Keratinocyte (primary cell): Measurements from ENCODE around the gene MROH7. TPM values are rescaled to one million over a fixed set of nuclear protein-coding genes. Genes with fewer than 3 reads are reported as not detected.

Source experiments
- DNase-seq: peaks from one replicate; pipeline ENCODE4 v3.0.0-alpha.2; 2011; ENCODE audit warnings: low read depth, missing footprints, low spot score
- FAIRE-seq: peaks from 2 replicates; lab custom pipeline; 2011; peaks lifted over from hg19 to GRCh38; lab: Jason Lieb, UNC
- H2AFZ ChIP-seq: 2 replicates; pipeline ENCODE4 v1.6.0; 2012; ENCODE audit warnings: low read length, control low read depth, inconsistent platforms; ENCODE audit not compliant: control insufficient read depth
- H3K27ac ChIP-seq: 2 replicates; pipeline ENCODE4 v1.5.1; 2011; ENCODE audit warnings: low read length; ENCODE audit not compliant: control insufficient read depth, insufficient read depth
- H3K27me3 ChIP-seq: 3 replicates; pipeline ENCODE4 v1.6.0; 2011; ENCODE audit warnings: low read length; ENCODE audit not compliant: control insufficient read depth, insufficient read depth; ENCODE audit errors: extremely low read depth
- H3K36me3 ChIP-seq, 2 experiments: 2 replicates in 1 of 2; 3 replicates in 1 of 2; pipeline ENCODE4 v1.5.1; 2011; ENCODE audit warnings: low read length in 2 of 2, mild to moderate bottlenecking in 1 of 2; ENCODE audit not compliant: control insufficient read depth in 2 of 2, insufficient read depth in 2 of 2; ENCODE audit errors: extremely low read depth in 1 of 2
- H3K4me1 ChIP-seq: 3 replicates; pipeline ENCODE4 v1.5.1; 2011; ENCODE audit warnings: low read length; ENCODE audit not compliant: control insufficient read depth, insufficient read depth; ENCODE audit errors: extremely low read depth
- H3K4me2 ChIP-seq: 3 replicates; pipeline ENCODE4 v1.6.0; 2011; ENCODE audit warnings: low read depth, low read length; ENCODE audit not compliant: control insufficient read depth, insufficient read depth; ENCODE audit errors: extremely low read depth
- H3K4me3 ChIP-seq, 3 experiments: fragments of 200-600 bp in 1 of 3; sonication (generic) in 1 of 3; 2 replicates in 2 of 3; 3 replicates in 1 of 3; pipeline ENCODE4 v1.5.1; 2011 to 2016; ENCODE audit warnings: low read length in 3 of 3, mild to moderate bottlenecking in 3 of 3, control low read depth in 2 of 3, inconsistent platforms in 1 of 3, low read depth in 1 of 3, mixed read lengths in 1 of 3, mixed run types in 1 of 3, moderate library complexity in 1 of 3; ENCODE audit not compliant: control insufficient read depth in 2 of 3, insufficient read depth in 2 of 3; ENCODE audit errors: extremely low read depth in 1 of 3
- H3K79me2 ChIP-seq: 2 replicates; pipeline ENCODE4 v1.6.0; 2012; ENCODE audit warnings: low read length; ENCODE audit not compliant: control insufficient read depth, insufficient read depth
- H3K9ac ChIP-seq: 3 replicates; pipeline ENCODE4 v1.6.0; 2011; ENCODE audit warnings: low read length; ENCODE audit not compliant: control insufficient read depth, insufficient read depth; ENCODE audit errors: extremely low read depth
- H3K9me1 ChIP-seq: 3 replicates; pipeline ENCODE4 v1.6.0; 2011; ENCODE audit warnings: low read length; ENCODE audit not compliant: control insufficient read depth, insufficient read depth; ENCODE audit errors: extremely low read depth
- H3K9me3 ChIP-seq: 2 replicates; pipeline ENCODE4 v1.5.1; 2012; ENCODE audit warnings: low read depth, low read length; ENCODE audit not compliant: control insufficient read depth
- H4K20me1 ChIP-seq: 3 replicates; pipeline ENCODE4 v1.6.0; 2011; ENCODE audit warnings: low read length; ENCODE audit not compliant: control insufficient read depth, insufficient read depth; ENCODE audit errors: extremely low read depth
- EZH2 ChIP-seq: IDR thresholded peaks from one replicate; pipeline ENCODE4 v1.6.1; 2012; ENCODE audit warnings: inconsistent platforms, mild to moderate bottlenecking, low read length, moderate library complexity
- dilution Hi-C: fragments of 300-500 bp; cut with MboI; formaldehyde crosslinking; loops from one replicate; pipeline ENCODE4 v1.7.0; 2020; ENCODE audit warnings: low sequenced_read_pairs; ENCODE audit not compliant: extremely low pct_ligation_motif_present
- polyA plus RNA-seq, 5 experiments: library from polyadenylated mRNA; depleted of rRNA in 3 of 5; stranded (reverse) in 3 of 5; stranded (forward) in 1 of 5; unstranded in 1 of 5; fragments of >200 nt; gene quantifications; 1 replicate in 1 of 5; 2 replicates in 3 of 5; 3 replicates in 1 of 5; pipeline versions ENCODE4 v1.2.1 to v1.2.3, GENCODE V29; 2011 to 2012; ENCODE audit warnings: missing spikeins in 2 of 5, low read depth in 1 of 5, low replicate concordance in 1 of 5
- TF ChIP-seq, protein P1 (sequence below), 3 experiments: IDR thresholded peaks in 1 of 3; conservative IDR thresholded peaks in 1 of 3; optimal IDR thresholded peaks in 1 of 3; 2 replicates in 2 of 3; 3 replicates in 1 of 3; pipeline versions ENCODE3 to v1.5.1; 2011; ENCODE audit warnings: low read length in 3 of 3, mild to moderate bottlenecking in 3 of 3, moderate library complexity in 2 of 3, control low read depth in 1 of 3, inconsistent platforms in 1 of 3; ENCODE audit not compliant: insufficient read depth in 2 of 3; ENCODE audit errors: extremely low read depth in 1 of 3

MROH7 gene
- polyA plus RNA-seq, 1 donor (not counting 4 experiments of a cell fraction or from before 2014, with no cell fraction given) = not detected

DNA sequence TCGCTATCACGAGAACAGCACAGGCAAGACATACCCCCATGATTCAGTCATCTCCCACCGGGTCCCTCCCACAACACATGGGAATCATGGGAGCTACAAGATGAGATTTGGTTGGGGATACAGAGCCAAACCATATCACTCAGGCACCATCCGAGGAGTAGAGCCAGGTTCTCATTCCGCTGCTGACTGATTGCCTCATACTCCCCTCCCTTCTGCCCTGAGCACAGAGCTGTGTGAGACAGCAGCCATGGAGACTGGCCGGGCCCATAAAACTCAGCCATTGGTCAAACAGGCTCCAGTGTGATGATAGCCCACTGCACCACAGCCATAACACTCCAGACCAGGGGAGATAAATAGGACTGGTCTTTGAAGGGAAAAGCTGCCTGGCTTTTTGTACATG lies 96.7 kb downstream of the MROH7 start:
- no peak for TF ChIP-seq EZH2
- TF ChIP-seq, protein P1, sequence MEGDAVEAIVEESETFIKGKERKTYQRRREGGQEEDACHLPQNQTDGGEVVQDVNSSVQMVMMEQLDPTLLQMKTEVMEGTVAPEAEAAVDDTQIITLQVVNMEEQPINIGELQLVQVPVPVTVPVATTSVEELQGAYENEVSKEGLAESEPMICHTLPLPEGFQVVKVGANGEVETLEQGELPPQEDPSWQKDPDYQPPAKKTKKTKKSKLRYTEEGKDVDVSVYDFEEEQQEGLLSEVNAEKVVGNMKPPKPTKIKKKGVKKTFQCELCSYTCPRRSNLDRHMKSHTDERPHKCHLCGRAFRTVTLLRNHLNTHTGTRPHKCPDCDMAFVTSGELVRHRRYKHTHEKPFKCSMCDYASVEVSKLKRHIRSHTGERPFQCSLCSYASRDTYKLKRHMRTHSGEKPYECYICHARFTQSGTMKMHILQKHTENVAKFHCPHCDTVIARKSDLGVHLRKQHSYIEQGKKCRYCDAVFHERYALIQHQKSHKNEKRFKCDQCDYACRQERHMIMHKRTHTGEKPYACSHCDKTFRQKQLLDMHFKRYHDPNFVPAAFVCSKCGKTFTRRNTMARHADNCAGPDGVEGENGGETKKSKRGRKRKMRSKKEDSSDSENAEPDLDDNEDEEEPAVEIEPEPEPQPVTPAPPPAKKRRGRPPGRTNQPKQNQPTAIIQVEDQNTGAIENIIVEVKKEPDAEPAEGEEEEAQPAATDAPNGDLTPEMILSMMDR (optimal IDR thresholded peaks at IDR 0.05 in 1 of 3, IDR thresholded peaks at IDR 0.05 in 1 of 3, conservative IDR thresholded peaks at IDR 0.05 in 1 of 3; ENCODE audit: extremely low read depth in 1 of 3, insufficient read depth in 2 of 3, low read length in 3 of 3) = no peak
- dilution Hi-C loops = no loop called here
- H3K4me1 ChIP-seq = no peaks in the 10 kb centered on the region
- no peak overlapping the region for H2AFZ ChIP-seq
- no peaks in the 10 kb centered on the region for H3K9me1 ChIP-seq
- H3K9me3 ChIP-seq = no peaks in the 10 kb centered on the region
- H3K9ac ChIP-seq = no peak overlapping the region
- no peak for DNase-seq
- H3K36me3 ChIP-seq = peaks cover 28 to 29% of the 10 kb centered on the region in 2 experiments
- no peaks in the 10 kb centered on the region for H3K27me3 ChIP-seq
- no peak overlapping the region for H3K27ac ChIP-seq
- no peaks in the 10 kb centered on the region for H3K79me2 ChIP-seq
- FAIRE-seq = no peak
- H3K4me2 ChIP-seq = no peak overlapping the region
- H3K4me3 ChIP-seq = no peak overlapping the region
- no peaks in the 10 kb centered on the region for H4K20me1 ChIP-seq

DNA sequence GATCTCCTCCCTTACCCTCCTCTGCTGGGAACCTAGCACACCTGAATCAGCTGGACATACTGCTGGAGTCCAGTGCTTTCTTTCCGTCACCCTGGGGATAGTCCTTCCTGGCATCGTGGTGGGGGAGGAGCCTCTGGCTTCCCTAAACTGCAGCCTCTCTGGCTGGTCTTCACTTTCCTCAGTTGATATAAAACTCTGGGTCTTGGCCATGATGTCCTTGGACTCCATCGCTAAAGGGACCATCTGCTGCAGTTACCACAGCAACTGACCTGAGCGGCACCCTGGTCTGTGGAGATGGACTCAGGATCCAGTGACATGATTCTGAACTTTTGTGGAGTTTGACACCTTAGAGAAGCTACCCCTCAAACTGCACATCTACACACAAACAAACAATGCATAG lies 99.9 kb downstream of the MROH7 start:
- TF ChIP-seq, protein P1 (optimal IDR thresholded peaks at IDR 0.05 in 1 of 3, IDR thresholded peaks at IDR 0.05 in 1 of 3, conservative IDR thresholded peaks at IDR 0.05 in 1 of 3; ENCODE audit: extremely low read depth in 1 of 3, insufficient read depth in 2 of 3, low read length in 3 of 3) = no peak
- no peak for TF ChIP-seq EZH2
- Histone ChIP-seq H3K36me3 (peaks cover 30% of the 10 kb centered on the region in 2 experiments), H3K79me2 (no peaks in the 10 kb centered on the region), H3K9me1 (no peaks in the 10 kb centered on the region), H3K4me3 (no peak overlapping the region), H2AFZ (no peak overlapping the region), H3K9me3 (no peaks in the 10 kb centered on the region), H3K4me1 (no peaks in the 10 kb centered on the region), H3K9ac (no peak overlapping the region), H3K4me2 (no peak overlapping the region), H4K20me1 (no peaks in the 10 kb centered on the region), H3K27me3 (no peaks in the 10 kb centered on the region), H3K27ac (no peak overlapping the region)
- FAIRE-seq (no peak), DNase-seq (no peak)
- dilution Hi-C loops = no loop called here
